Stimulated activated CD8-positive, alpha-beta memory T cell treated with anti-CD3 and anti-CD28 coated beads, Interleukin-12 subunit alpha, Interleukin-12 subunit beta, amount 100 ng/mL, for 24 hours (primary cell): ENCODE results near the gene CDH11.

Source experiments
- DNase-seq: peaks from one replicate; pipeline ENCODE4 v3.0.0-alpha.2; 2020; ENCODE audit errors: extremely low read depth

The CDH11 gene

GRCh38 chr16:65121870-65122723, at the start of gene CDH11:
TSS of gene CDH11 (minus strand) at chr16:65122063. CDS start at chr16:65004869, 117,194 bp downstream.
- no peak for DNase-seq

GRCh38 chr16:65154321-65154720, 32.5 kb upstream of the CDH11 start:
- DNase-seq, result no peak

GRCh38 chr16:65153365-65154105, 31.7 kb upstream of the CDH11 start:
- no peak for DNase-seq

GRCh38 chr16:65148804-65149203, 26.9 kb upstream of the CDH11 start:
- no peak for DNase-seq

GRCh38 chr16:65142276-65142675, 20.4 kb upstream of the CDH11 start:
- DNase-seq, result no peak

- DNase-seq, result no peak
Measured at GRCh38 chr16:65136681-65137080, 14.8 kb upstream of the CDH11 start.

- DNase-seq, result no peak
Measured at GRCh38 chr16:65126845-65127624, 5.2 kb upstream of the CDH11 start.

- DNase-seq, result no peak
Measured at GRCh38 chr16:65125871-65126270, 4.0 kb upstream of the CDH11 start.

- no peak for DNase-seq
Measured at GRCh38 chr16:65125322-65125721, 3.5 kb upstream of the CDH11 start.

- no peak for DNase-seq
Measured at GRCh38 chr16:65124596-65124995, 2.7 kb upstream of the CDH11 start.

- no peak for DNase-seq
Measured at GRCh38 chr16:65124212-65124548, 2.3 kb upstream of the CDH11 start.

- no peak for DNase-seq
Measured at GRCh38 chr16:65123396-65124211, 1.7 kb upstream of the CDH11 start.

GRCh38 chr16:65122724-65123395, 997 bp upstream of the CDH11 start:
- DNase-seq, result no peak

GRCh38 chr16:65120831-65121721, 787 bp downstream of the CDH11 start:
- DNase-seq, result no peak

- no peak for DNase-seq
Measured at GRCh38 chr16:65120461-65120830, 1.4 kb downstream of the CDH11 start.

- no peak for DNase-seq
Measured at GRCh38 chr16:65119901-65120401, 1.9 kb downstream of the CDH11 start.

- no peak for DNase-seq
Measured at GRCh38 chr16:65119435-65119834, 2.4 kb downstream of the CDH11 start.

- no peak for DNase-seq
Measured at GRCh38 chr16:65118871-65119270, 3.0 kb downstream of the CDH11 start.

GRCh38 chr16:65117811-65118448, 3.9 kb downstream of the CDH11 start:
- DNase-seq, result no peak
